Stimulated activated CD4-positive, alpha-beta T cell treated with anti-CD3 and anti-CD28 coated beads, Interleukin-12 subunit alpha, Interleukin-12 subunit beta, amount 100 ng/mL, for 24 hours (primary cell): ENCODE measurements around the gene IFNK.

ENCODE experiments used
- DNase-seq, 2 experiments: peaks; one replicate each; pipeline ENCODE4 v3.0.0-alpha.2; 2020; ENCODE audit warnings: low read depth in 2 of 2

Gene IFNK

GRCh38 chr9:27511771-27512170 is 12.3 kb upstream of the IFNK start:
- no peak for DNase-seq

- no peak for DNase-seq
Measured at GRCh38 chr9:27514551-27514950, 9.5 kb upstream of the IFNK start.

GRCh38 chr9:27518006-27518405 is 6.1 kb upstream of the IFNK start:
- DNase-seq, result no peak

GRCh38 chr9:27518809-27519208 is 5.3 kb upstream of the IFNK start:
- no peak for DNase-seq

GRCh38 chr9:27519466-27520465 is 4.3 kb upstream of the IFNK start:
- DNase-seq, result no peak

GRCh38 chr9:27520986-27521385 is 3.1 kb upstream of the IFNK start:
- no peak for DNase-seq

- no peak for DNase-seq
Measured at GRCh38 chr9:27523141-27523540, 949 bp upstream of the IFNK start.

- DNase-seq, result no peak
Measured at GRCh38 chr9:27527702-27528075, 3.6 kb downstream of the IFNK start.

- peak; percentile 15 to 45 for DNase-seq
Measured at GRCh38 chr9:27528076-27528885, 4.2 kb downstream of the IFNK start.

GRCh38 chr9:27528886-27529315 is 4.8 kb downstream of the IFNK start:
- DNase-seq, result peak; percentile 7 to 26

GRCh38 chr9:27529316-27530278 is 5.5 kb downstream of the IFNK start, which contains the start of gene MOB3B:
Gene MOB3B (minus strand): TSS chr9:27529814. CDS start chr9:27455550, 74,264 bp downstream.
- peak; percentile 54 to 70 for DNase-seq

- no peak for DNase-seq
Measured at GRCh38 chr9:27530915-27531755, 7.0 kb downstream of the IFNK start.

- no peak for DNase-seq
Measured at GRCh38 chr9:27532046-27532445, 8.0 kb downstream of the IFNK start.

GRCh38 chr9:27533311-27533710 is 9.2 kb downstream of the IFNK start:
- no peak for DNase-seq

- DNase-seq, result no peak
Measured at GRCh38 chr9:27534131-27534530, 10.0 kb downstream of the IFNK start.

GRCh38 chr9:27534658-27535209 is 10.6 kb downstream of the IFNK start:
- no peak for DNase-seq

- no peak for DNase-seq
Measured at GRCh38 chr9:27535701-27536118, 11.6 kb downstream of the IFNK start.

- no peak for DNase-seq
Measured at GRCh38 chr9:27536168-27536567, 12.1 kb downstream of the IFNK start.

GRCh38 chr9:27537027-27537435 is 12.9 kb downstream of the IFNK start:
- no peak for DNase-seq

GRCh38 chr9:27537756-27538155 is 13.7 kb downstream of the IFNK start:
- DNase-seq, result no peak
